Measurements from ENCODE around the gene P3H2.

GRCh38 chr3:190010486-190010885 is 110.2 kb downstream of the P3H2 start:
- TF ChIP-seq ZNF274 (IDR thresholded peaks at IDR 0.05; ENCODE audit: low read depth, low read length) (no peak), FOSL1 (IDR thresholded peaks at IDR 0.05; ENCODE audit: low read depth) (no peak), POLR2A (IDR thresholded peaks at IDR 0.05; ENCODE audit: borderline replicate concordance, extremely low read depth, insufficient read depth, insufficient read length) (no peak), POLR2AphosphoS5 (IDR thresholded peaks at IDR 0.05; ENCODE audit: low read depth, low read length) (no peak), SIN3A (IDR thresholded peaks at IDR 0.05; ENCODE audit: low read depth) (no peak), CTCF (IDR thresholded peaks at IDR 0.05 in 2 of 3, conservative IDR thresholded peaks at IDR 0.05 in 1 of 3; ENCODE audit: borderline replicate concordance in 1 of 3, insufficient read depth in 1 of 3, low read depth in 2 of 3, low read length in 2 of 3) (no peak), CEBPB (IDR thresholded peaks at IDR 0.05; ENCODE audit: low read depth) (no peak), SP1 (IDR thresholded peaks at IDR 0.05; ENCODE audit: low read depth) (no peak), ATF3 (IDR thresholded peaks at IDR 0.05) (no peak), RAD21 (IDR thresholded peaks at IDR 0.05; ENCODE audit: low read depth) (no peak)

Data from HCT116 (cell line).